Panc1 (cell line): Measurements from ENCODE around the gene DENND10.

Source experiments
- POLR2AphosphoS5 ChIP-seq: IDR thresholded peaks from 2 replicates; pipeline ENCODE4 v1.6.1; 2012; ENCODE audit warnings: mild to moderate bottlenecking, low read depth, low read length, moderate library complexity
- TF ChIP-seq, protein P1 (sequence below): fragments of 450-650 bp; IDR thresholded peaks from 2 replicates; pipeline ENCODE4 v1.5.1; 2017; ENCODE audit warnings: mild to moderate bottlenecking

DNA sequence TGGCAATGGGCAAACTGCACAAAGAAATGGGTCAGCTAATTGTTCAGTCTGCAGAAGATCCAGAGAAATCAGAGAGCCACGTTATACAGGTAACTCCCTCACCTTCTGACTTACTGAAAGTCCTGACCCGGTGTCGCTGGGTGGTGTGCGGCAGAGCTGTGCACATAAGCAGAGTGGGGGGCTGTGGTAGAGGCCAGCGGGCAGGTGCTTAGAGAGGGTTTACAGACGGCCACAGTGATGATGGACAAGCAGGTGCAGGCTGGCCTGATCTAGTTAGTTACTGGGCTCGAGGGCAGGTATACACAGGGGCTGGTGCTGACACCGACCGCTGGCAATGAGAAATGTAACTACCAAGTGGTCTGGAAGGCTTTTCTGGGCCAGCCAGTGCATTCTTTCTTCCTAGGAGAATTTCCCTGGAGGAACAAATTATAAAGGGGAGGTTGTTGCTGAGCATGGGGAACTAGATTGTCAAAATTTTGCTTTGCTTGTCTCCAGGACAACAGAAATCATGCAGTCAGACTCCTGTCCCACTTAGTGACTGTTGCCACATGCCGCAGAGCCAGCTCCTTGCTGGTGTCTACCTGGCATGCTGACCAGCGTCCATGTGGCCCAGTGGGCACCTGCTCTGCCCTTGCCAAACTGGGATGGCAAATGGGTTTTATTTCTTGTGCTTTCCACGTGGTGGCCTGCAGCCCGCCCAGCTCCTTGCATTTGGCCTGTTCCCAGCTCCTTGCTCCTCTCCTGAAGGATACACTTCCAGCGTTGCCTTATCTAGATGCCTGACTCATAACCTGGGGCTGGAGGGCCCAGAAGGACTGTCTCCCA, 28.8 kb downstream of the DENND10 start:
- TF ChIP-seq, protein P1, sequence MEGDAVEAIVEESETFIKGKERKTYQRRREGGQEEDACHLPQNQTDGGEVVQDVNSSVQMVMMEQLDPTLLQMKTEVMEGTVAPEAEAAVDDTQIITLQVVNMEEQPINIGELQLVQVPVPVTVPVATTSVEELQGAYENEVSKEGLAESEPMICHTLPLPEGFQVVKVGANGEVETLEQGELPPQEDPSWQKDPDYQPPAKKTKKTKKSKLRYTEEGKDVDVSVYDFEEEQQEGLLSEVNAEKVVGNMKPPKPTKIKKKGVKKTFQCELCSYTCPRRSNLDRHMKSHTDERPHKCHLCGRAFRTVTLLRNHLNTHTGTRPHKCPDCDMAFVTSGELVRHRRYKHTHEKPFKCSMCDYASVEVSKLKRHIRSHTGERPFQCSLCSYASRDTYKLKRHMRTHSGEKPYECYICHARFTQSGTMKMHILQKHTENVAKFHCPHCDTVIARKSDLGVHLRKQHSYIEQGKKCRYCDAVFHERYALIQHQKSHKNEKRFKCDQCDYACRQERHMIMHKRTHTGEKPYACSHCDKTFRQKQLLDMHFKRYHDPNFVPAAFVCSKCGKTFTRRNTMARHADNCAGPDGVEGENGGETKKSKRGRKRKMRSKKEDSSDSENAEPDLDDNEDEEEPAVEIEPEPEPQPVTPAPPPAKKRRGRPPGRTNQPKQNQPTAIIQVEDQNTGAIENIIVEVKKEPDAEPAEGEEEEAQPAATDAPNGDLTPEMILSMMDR, result no peak
- no peak for TF ChIP-seq POLR2AphosphoS5
